Aorta (tissue), 5 donors: Measurements from ENCODE around the gene NDUFA6. TPM values are rescaled to one million over a fixed set of nuclear protein-coding genes. Genes with fewer than 3 reads are reported as not detected.
A peak's percentile ranks its signal among the peaks of the same experiment; 100 is the strongest.
"Not testable (repeated sequence)": the region's sequence is repeated elsewhere in the genome, so short reads cannot be mapped to it uniquely, and the experiment has no call there.

Experiments
- ATAC-seq: fragments of 200-7000 bp; cut with Tn5 transposase; one replicate; pipeline ENCODE4 v1.9.1; 2022; ENCODE audit warnings: moderate library complexity; ENCODE audit not compliant: low FRiP score
- DNase-seq, 2 donors: peaks; one replicate each; pipeline ENCODE4 v3.0.0-alpha.2; 2020
- H3K27ac ChIP-seq, 2 donors: one replicate each; pipeline ENCODE4 v1.5.1; 2013; ENCODE audit warnings: low read length in 2 of 2, mild to moderate bottlenecking in 2 of 2, moderate library complexity in 2 of 2, control low read depth in 1 of 2, inconsistent platforms in 1 of 2, low read depth in 1 of 2
- H3K27me3 ChIP-seq, 2 donors: one replicate each; pipeline ENCODE4 v1.6.1; 2013; ENCODE audit warnings: control low read depth in 1 of 2, low read length in 1 of 2, mild to moderate bottlenecking in 1 of 2, moderate library complexity in 1 of 2; ENCODE audit not compliant: insufficient read depth in 2 of 2, control insufficient read depth in 1 of 2
- H3K36me3 ChIP-seq, 2 donors: one replicate each; pipeline ENCODE4 v1.6.1; 2013; ENCODE audit warnings: control low read depth in 1 of 2, low read length in 1 of 2, mild to moderate bottlenecking in 1 of 2; ENCODE audit not compliant: insufficient read depth in 2 of 2, control insufficient read depth in 1 of 2
- H3K4me1 ChIP-seq, 2 donors: one replicate each; pipeline ENCODE4 v1.6.1; 2013; ENCODE audit warnings: low read length in 2 of 2, control low read depth in 1 of 2, mild to moderate bottlenecking in 1 of 2, moderate library complexity in 1 of 2; ENCODE audit not compliant: insufficient read depth in 2 of 2, control insufficient read depth in 1 of 2
- H3K4me3 ChIP-seq, 2 donors: one replicate each; pipeline ENCODE4 v1.5.1; 2013; ENCODE audit warnings: low read length in 2 of 2, control low read depth in 1 of 2, mild to moderate bottlenecking in 1 of 2
- H3K9me3 ChIP-seq: one replicate; pipeline ENCODE4 v1.6.1; 2013; ENCODE audit warnings: mild to moderate bottlenecking, low read length; ENCODE audit not compliant: control insufficient read depth
- WGBS, 2 donors: extraction: QIAGEN DNeasy Blood & Tissue Kit; methylation state at CpG; one replicate each; pipeline ENCODE4 v1.1.7; 2013; 5-methylcytosine and 5-hydroxymethylcytosine counted together
- intact Hi-C, 2 donors: fragments of 100-400 bp; cut with DNase I; formaldehyde crosslinking; loops; one replicate each; pipeline versions ENCODE4 v1.14.2 to v1.15.0; 2022
- polyA plus RNA-seq, 2 donors: library from polyadenylated mRNA; stranded (reverse); fragments of 200-250 nt; gene quantifications; one replicate each; pipeline ENCODE4 v1.2.3, GENCODE V29; 2013
- total RNA-seq, 2 donors: library from RNA; stranded (reverse); fragmentation: NEBNext Ultra II Directional; extraction: Animal tissue kit (Norgen Biotek cat#: 25700); gene quantifications; one replicate each; pipeline ENCODE4 v1.2.1, GENCODE V29; 2021
- donor health status: healthy with polysubstance abuse.
- donor health status: Bipolar disorder and iron deficiency.
- donor health status: DM: no; HTN: no; CAD: no.
- donor health status: DM: no; HTN: no; CAD: no.
- donor health status: DM: yes; HTN: yes; CAD: no.

NDUFA6 gene
- total and polyA plus RNA-seq, 4 donors = 30.6 to 81.5 (median 53.2) TPM

DNA sequence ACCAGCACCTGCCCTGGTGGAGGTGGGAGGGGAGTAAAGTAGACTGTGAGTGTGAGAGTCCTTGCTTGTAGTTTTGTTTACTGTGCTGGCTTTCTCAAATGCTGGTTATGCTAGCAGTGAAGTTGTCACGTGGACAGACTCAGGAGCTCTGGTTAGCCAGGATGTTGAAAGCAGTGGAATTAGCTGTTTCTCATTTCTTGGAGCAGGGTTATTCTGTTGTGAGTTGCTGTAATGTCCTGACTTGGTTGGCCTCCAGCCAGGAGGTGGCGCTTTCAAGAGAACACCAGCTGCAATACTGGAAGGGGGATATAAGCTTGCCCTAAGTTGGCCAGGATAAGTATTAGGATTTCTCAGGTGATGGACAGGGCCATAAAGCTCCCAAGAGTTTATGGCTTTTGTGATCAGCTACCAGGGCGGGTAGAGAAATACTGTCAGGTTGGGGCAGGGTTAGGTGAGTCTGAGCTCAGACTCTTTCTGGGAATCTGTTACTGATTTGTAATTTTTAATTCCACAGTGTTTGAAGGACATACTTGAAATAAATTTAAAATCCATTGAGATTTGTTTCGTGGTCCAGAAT lies 26.4 kb upstream of the NDUFA6 start:
- ATAC-seq = no peak
- no peaks in the 10 kb centered on the region for H3K4me1 ChIP-seq
- no peak overlapping the region for H3K4me3 ChIP-seq
- 83 to 84% methylated on average over 4 of the region's 4 CpGs for WGBS, 2 donors
- H3K9me3 ChIP-seq = no peaks in the 10 kb centered on the region
- intact Hi-C loops = no loop called here
- H3K27me3 ChIP-seq = no peaks in the 10 kb centered on the region
- no peak overlapping the region for H3K27ac ChIP-seq
- DNase-seq = no peak
- no peaks in the 10 kb centered on the region for H3K36me3 ChIP-seq

- H3K9me3 ChIP-seq, DNase-seq, H3K27me3 ChIP-seq, H3K4me1 ChIP-seq, H3K4me3 ChIP-seq, ATAC-seq, H3K27ac ChIP-seq, H3K36me3 ChIP-seq, intact Hi-C loops: not testable (repeated sequence)
- WGBS, 2 donors = 86 to 94% methylated on average over 6 of the region's 6 CpGs
Measured at GRCh38 chr22:42115420-42115830, 24.9 kb upstream of the NDUFA6 start.

DNA sequence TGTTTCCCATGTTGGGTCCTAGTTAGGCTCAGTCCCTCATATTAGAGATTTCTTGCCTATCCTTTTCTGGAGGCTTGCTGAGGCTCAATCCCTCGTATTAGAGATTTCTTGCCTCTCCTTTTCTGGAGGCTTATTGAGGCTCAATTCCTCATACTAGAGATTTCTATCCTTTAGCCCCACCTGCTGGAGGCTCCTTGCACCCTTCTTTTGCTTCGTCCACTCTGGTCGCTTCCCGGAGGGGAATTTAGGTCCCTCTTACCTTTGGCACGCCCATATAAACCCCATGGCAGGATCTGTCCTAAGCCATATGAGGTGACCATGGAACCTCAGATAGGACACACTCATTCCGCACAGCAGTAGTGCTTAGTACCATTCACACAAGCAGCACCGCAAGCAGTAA lies 24.1 kb upstream of the NDUFA6 start:
- no peak for DNase-seq
- intact Hi-C loops = no loop called here
- Histone ChIP-seq H3K9me3 (no peaks in the 10 kb centered on the region), H3K4me3 (no peak overlapping the region), H3K4me1 (no peaks in the 10 kb centered on the region), H3K27me3 (no peaks in the 10 kb centered on the region), H3K27ac (no peak overlapping the region), H3K36me3 (no peaks in the 10 kb centered on the region)
- 87 to 95% methylated on average over 7 of the region's 7 CpGs for WGBS, 2 donors
- ATAC-seq = no peak

DNA sequence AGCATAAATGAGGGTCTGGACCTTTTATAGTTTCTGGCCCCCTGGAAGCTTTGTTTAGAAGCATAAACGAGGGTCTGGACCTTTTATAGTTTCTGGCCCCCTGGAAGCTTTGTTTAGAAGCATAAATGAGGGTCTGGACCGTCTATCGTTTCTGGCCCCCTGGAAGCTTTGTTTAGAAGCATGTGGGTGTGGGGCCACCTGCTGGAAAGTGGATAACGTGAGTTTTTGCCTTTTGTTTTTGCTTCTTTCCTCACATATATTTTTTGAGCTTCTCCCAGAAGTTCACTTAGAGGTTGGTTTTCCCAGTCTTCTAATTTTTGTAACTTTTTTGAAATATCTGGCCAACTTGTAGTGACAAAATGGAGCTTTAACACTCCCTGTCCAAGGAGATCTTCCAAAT lies 22.2 kb upstream of the NDUFA6 start:
- H3K4me3 ChIP-seq, H3K36me3 ChIP-seq, intact Hi-C loops, H3K9me3 ChIP-seq, H3K4me1 ChIP-seq, H3K27ac ChIP-seq, DNase-seq, H3K27me3 ChIP-seq, ATAC-seq: not testable (repeated sequence)
- 16 to 22% methylated on average over 4 of the region's 4 CpGs for WGBS, 2 donors

- WGBS, 2 donors = 67 to 88% methylated on average over 4 of the region's 4 CpGs
- no peaks in the 10 kb centered on the region for H3K27me3 ChIP-seq
Measured at GRCh38 chr22:42111798-42112197, 21.2 kb upstream of the NDUFA6 start.

DNA sequence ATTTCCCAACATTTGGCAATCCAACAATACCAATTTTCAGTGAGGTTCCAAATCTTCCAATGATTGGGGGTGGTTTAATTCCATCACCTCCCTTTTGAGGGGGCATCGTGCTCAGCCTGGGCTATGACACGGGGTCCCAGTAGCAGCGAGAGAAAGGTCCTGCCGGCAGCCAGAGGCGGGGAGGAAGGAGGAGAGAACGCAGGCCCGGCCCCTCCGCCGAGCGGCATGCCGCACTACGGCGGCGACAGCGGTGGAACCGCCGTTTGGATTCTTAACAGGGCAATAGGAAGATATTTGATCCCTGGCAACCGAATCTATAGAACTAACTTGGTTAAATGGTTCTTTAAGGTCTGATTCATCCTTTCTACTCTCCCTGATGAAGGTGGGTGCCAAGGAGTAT lies 18.3 kb upstream of the NDUFA6 start:
- Histone ChIP-seq H3K4me1 (no peaks in the 10 kb centered on the region), H3K4me3 (no peak overlapping the region), H3K27ac (no peak overlapping the region), H3K27me3 (no peaks in the 10 kb centered on the region), H3K36me3 (no peaks in the 10 kb centered on the region), H3K9me3 (no peaks in the 10 kb centered on the region)
- intact Hi-C loops = no loop called here
- no peak for ATAC-seq
- 70 to 73% methylated on average over 18 of the region's 18 CpGs for WGBS, 2 donors
- no peak for DNase-seq

More at GRCh38 chr22:42111798-42112197, 21.2 kb upstream of the NDUFA6 start:
- Histone ChIP-seq H3K4me1 (no peaks in the 10 kb centered on the region), H3K9me3 (no peaks in the 10 kb centered on the region), H3K36me3 (no peaks in the 10 kb centered on the region), H3K4me3 (no peak overlapping the region), H3K27ac (no peak overlapping the region)
- ATAC-seq = no peak
- intact Hi-C loops = no loop called here
- no peak for DNase-seq

DNA sequence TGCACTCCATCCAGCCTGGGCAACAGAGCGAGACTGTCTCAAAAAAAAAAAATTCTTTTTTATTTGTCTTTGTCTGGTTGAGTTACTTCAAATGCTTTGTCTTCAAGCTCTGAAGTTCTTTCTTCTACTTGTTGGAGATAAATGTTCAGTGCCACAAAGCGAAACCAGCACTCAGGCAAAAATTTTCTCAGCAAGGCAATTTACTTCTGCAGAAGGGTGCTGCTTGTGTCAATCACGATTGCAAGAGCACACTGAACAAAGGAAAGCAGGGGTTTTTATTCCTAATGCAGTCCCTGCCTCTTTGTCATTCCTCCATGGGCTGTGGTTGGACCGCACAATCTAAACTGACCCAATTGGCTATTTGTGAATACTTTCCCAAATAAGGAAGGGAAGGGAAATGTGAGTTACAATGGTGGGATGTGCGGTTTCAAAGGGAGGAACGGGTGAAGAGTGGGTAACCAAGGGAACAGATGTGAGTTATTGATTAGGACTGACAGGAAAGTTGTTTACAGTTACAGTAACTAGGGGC lies 13.8 kb upstream of the NDUFA6 start:
- intact Hi-C loops, H3K27ac ChIP-seq, H3K4me1 ChIP-seq, H3K27me3 ChIP-seq, ATAC-seq, H3K9me3 ChIP-seq, H3K36me3 ChIP-seq, H3K4me3 ChIP-seq, DNase-seq: not testable (repeated sequence)
- 97% methylated on average over 6 of the region's 6 CpGs for WGBS, 2 donors

GRCh38 chr22:42101199-42101598 lies 10.6 kb upstream of the NDUFA6 start:
- Histone ChIP-seq H3K4me3 (no peak overlapping the region), H3K27me3 (no peaks in the 10 kb centered on the region), H3K27ac (no peak overlapping the region), H3K36me3 (no peaks in the 10 kb centered on the region), H3K9me3 (peaks cover 3% of the 10 kb centered on the region), H3K4me1 (no peaks in the 10 kb centered on the region)
- 97 to 98% methylated on average over 3 of the region's 3 CpGs for whole genome bisulfite sequencing, 2 donors
- intact Hi-C loops = no loop called here
- DNase-seq (no peak), ATAC-seq (no peak)

DNA sequence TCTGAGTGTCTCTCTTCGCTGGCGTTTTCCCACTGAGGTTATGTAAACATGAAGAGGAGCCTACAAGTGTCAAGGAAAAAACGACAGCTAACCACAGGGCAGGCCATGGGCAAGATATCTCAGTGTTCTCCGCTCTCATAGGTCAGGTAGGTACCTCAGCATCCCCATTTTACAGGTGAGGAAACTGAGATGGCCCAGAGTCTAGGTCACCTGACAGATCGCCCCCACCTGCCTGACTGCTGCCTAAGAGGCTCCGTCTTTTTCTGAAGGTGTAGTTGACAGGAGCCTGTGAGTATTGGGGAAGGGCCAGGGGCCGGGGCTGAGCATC lies 847 bp upstream of the NDUFA6 start:
- Histone ChIP-seq H3K9me3 (no peaks in the 10 kb centered on the region), H3K27ac (no peak overlapping the region), H3K4me1 (peaks cover 0 to 3% of the 10 kb centered on the region in 2 donors), H3K4me3 (peak overlapping the region; percentile 28 to 31), H3K36me3 (no peaks in the 10 kb centered on the region), H3K27me3 (no peaks in the 10 kb centered on the region)
- ATAC-seq = no peak
- 31 to 34% methylated on average over 7 of the region's 7 CpGs for WGBS, 2 donors
- DNase-seq = no peak
- intact Hi-C loops = loop anchor here (2.0 to 10.0 kb wide), 3 partner anchors 183 to 346 kb away; partner anchors contain the start of gene TCF20 (in 1 of the 2)
